GM12878 (cell line): ENCODE data around the gene PPP1R18. TPM values are rescaled to one million over a fixed set of nuclear protein-coding genes. Genes with fewer than 3 reads are reported as not detected.

Experiments
- ATF7 ChIP-seq: fragments of 450-650 bp; IDR thresholded peaks from 2 replicates; pipeline ENCODE4 v1.6.1; 2016; ENCODE audit warnings: low read depth, mild to moderate bottlenecking
- BCL3 ChIP-seq: IDR thresholded peaks from 2 replicates; pipeline ENCODE4 v1.6.1; 2011; ENCODE audit warnings: borderline replicate concordance, low read depth, mild to moderate bottlenecking, moderate library complexity, low read length; ENCODE audit not compliant: insufficient read depth, poor library complexity, severe bottlenecking
- EGR1 ChIP-seq, 2 experiments: IDR thresholded peaks; 1 replicate in 1 of 2; 2 replicates in 1 of 2; pipeline ENCODE4 v1.6.1; 2011 to 2012; ENCODE audit warnings: low read depth in 2 of 2, low read length in 2 of 2, borderline replicate concordance in 1 of 2, mild to moderate bottlenecking in 1 of 2, moderate library complexity in 1 of 2
- IKZF1 ChIP-seq: fragments of 450-650 bp; conservative IDR thresholded peaks from 2 replicates; pipeline ENCODE4 v1.6.1; 2017; ENCODE audit warnings: antibody characterized with exemption, mild to moderate bottlenecking
- MYC ChIP-seq: IDR thresholded peaks from 2 replicates; pipeline ENCODE4 v1.6.1; 2011; ENCODE audit warnings: mild to moderate bottlenecking, low read length, moderate library complexity, inconsistent platforms; ENCODE audit not compliant: insufficient read depth, insufficient replicate concordance, insufficient read length, severe bottlenecking
- NFXL1 ChIP-seq: fragments of 450-650 bp; IDR thresholded peaks from 2 replicates; pipeline ENCODE4 v1.6.1; 2017; ENCODE audit warnings: antibody characterized with exemption, mild to moderate bottlenecking, borderline replicate concordance
- NFYA ChIP-seq: IDR thresholded peaks from 2 replicates; pipeline ENCODE4 v1.6.1; 2011; ENCODE audit warnings: low read depth, mild to moderate bottlenecking, low read length, improper control_type of control experiment, borderline replicate concordance
- POLR2AphosphoS2 ChIP-seq: IDR thresholded peaks from 2 replicates; pipeline ENCODE4 v1.6.1; 2011; ENCODE audit warnings: low read depth, mild to moderate bottlenecking, low read length, improper control_type of control experiment, moderate library complexity
- RBBP5 ChIP-seq: fragments of 200-600 bp; sonication (generic); conservative IDR thresholded peaks from 2 replicates; pipeline ENCODE4 v1.6.1; 2016
- RCOR1 ChIP-seq: conservative IDR thresholded peaks from 2 replicates; pipeline ENCODE4 v1.6.1; 2012; ENCODE audit warnings: low read depth, low read length, improper control_type of control experiment
- SMARCA5 ChIP-seq: fragments of 450-650 bp; IDR thresholded peaks from 2 replicates; pipeline ENCODE4 v1.6.1; 2017; ENCODE audit warnings: mild to moderate bottlenecking
- SPI1 ChIP-seq: IDR thresholded peaks from 2 replicates; pipeline ENCODE4 v1.6.1; 2011; ENCODE audit warnings: low read depth, mild to moderate bottlenecking, low read length, moderate library complexity, borderline replicate concordance; ENCODE audit not compliant: insufficient read depth
- SREBF1 ChIP-seq: IDR thresholded peaks from 2 replicates; pipeline ENCODE4 v1.6.1; 2012; ENCODE audit warnings: mild to moderate bottlenecking, low read length
- TAF1 ChIP-seq: IDR thresholded peaks from 2 replicates; pipeline ENCODE4 v1.6.1; 2011; ENCODE audit warnings: mild to moderate bottlenecking, low read depth, low read length, borderline replicate concordance
- TBL1XR1 ChIP-seq: IDR thresholded peaks from 2 replicates; pipeline ENCODE4 v1.6.1; 2012; ENCODE audit warnings: low read depth, low read length, improper control_type of control experiment
- TCF12 ChIP-seq: IDR thresholded peaks from 2 replicates; pipeline ENCODE4 v1.6.1; 2011; ENCODE audit warnings: low read depth, mild to moderate bottlenecking, low read length
- TCF3 ChIP-seq: IDR thresholded peaks from 2 replicates; pipeline ENCODE4 v1.6.1; 2012; ENCODE audit warnings: low read depth, mild to moderate bottlenecking, low read length, borderline replicate concordance; ENCODE audit not compliant: insufficient read depth
- TCF7 ChIP-seq: IDR thresholded peaks from 2 replicates; pipeline ENCODE4 v1.6.1; 2014; ENCODE audit warnings: antibody characterized with exemption, borderline replicate concordance
- ZZZ3 ChIP-seq: IDR thresholded peaks from 2 replicates; pipeline ENCODE4 v1.6.1; 2011; ENCODE audit warnings: low read depth; ENCODE audit not compliant: control insufficient read depth, insufficient read length
- polyA plus RNA-seq, 11 experiments: library from polyadenylated mRNA; depleted of rRNA in 4 of 11; unstranded in 6 of 11; stranded (reverse) in 5 of 11; fragments of >200 nt; fragmentation: Nextera tagmentation in 4 of 11; fragmentation: Illumina TruSeq in 1 of 11; extraction: Ambion mirVana in 4 of 11; extraction: Trizol in 1 of 11; gene quantifications; 1 replicate in 1 of 11; 2 replicates in 10 of 11; pipeline versions ENCODE4 v1.2.1 to v1.2.3, GENCODE V29; 2011 to 2016; ENCODE audit warnings: inconsistent platforms in 2 of 11, missing spikeins in 2 of 11, low read depth in 1 of 11
- total RNA-seq, 4 experiments: library from RNA; depleted of rRNA in 3 of 4; stranded (reverse); fragments of >200 nt in 3 of 4; fragmentation: Illumina TruSeq in 1 of 4; extraction: Trizol in 1 of 4; gene quantifications; 2 replicates each; pipeline versions ENCODE4 v1.2.1 to v1.2.3, GENCODE V29; 2013 to 2021
- TF ChIP-seq, protein P1 (sequence below): IDR thresholded peaks from 2 replicates; pipeline ENCODE4 v1.6.1; 2012; ENCODE audit warnings: mild to moderate bottlenecking, low read depth, low read length
- TF ChIP-seq, protein P2 (sequence below): IDR thresholded peaks from 2 replicates; pipeline ENCODE4 v1.6.1; 2012; ENCODE audit warnings: low read depth, low read length, improper control_type of control experiment
- TF ChIP-seq, protein P3 (sequence below): fragments of 450-650 bp; conservative IDR thresholded peaks from 2 replicates; pipeline ENCODE4 v1.6.1; 2017; ENCODE audit warnings: mild to moderate bottlenecking, moderate library complexity

The PPP1R18 gene
- total and polyA plus RNA-seq, 10 of the 15 experiments (the other 5 are each of a cell fraction or from before 2014, with no cell fraction given) = 21.0 to 119 (median 52.6) TPM

GRCh38 chr6:30647242-30648116 is 39.0 kb downstream of the PPP1R18 start (continued):
- TF ChIP-seq, protein P1, sequence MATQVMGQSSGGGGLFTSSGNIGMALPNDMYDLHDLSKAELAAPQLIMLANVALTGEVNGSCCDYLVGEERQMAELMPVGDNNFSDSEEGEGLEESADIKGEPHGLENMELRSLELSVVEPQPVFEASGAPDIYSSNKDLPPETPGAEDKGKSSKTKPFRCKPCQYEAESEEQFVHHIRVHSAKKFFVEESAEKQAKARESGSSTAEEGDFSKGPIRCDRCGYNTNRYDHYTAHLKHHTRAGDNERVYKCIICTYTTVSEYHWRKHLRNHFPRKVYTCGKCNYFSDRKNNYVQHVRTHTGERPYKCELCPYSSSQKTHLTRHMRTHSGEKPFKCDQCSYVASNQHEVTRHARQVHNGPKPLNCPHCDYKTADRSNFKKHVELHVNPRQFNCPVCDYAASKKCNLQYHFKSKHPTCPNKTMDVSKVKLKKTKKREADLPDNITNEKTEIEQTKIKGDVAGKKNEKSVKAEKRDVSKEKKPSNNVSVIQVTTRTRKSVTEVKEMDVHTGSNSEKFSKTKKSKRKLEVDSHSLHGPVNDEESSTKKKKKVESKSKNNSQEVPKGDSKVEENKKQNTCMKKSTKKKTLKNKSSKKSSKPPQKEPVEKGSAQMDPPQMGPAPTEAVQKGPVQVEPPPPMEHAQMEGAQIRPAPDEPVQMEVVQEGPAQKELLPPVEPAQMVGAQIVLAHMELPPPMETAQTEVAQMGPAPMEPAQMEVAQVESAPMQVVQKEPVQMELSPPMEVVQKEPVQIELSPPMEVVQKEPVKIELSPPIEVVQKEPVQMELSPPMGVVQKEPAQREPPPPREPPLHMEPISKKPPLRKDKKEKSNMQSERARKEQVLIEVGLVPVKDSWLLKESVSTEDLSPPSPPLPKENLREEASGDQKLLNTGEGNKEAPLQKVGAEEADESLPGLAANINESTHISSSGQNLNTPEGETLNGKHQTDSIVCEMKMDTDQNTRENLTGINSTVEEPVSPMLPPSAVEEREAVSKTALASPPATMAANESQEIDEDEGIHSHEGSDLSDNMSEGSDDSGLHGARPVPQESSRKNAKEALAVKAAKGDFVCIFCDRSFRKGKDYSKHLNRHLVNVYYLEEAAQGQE = no peak
- TF ChIP-seq TCF7 (no peak), SPI1 (no peak), SREBF1 (no peak), MYC (peak; percentile 68), ATF7 (no peak), SMARCA5 (0 out of 2 replicates have a peak, but pooled peaks have one; percentile 80), NFYA (no peak), IKZF1 (peak; percentile 70), BCL3 (no peak), TCF3 (0 out of 2 replicates have a peak, but pooled peaks have one; percentile 7), TBL1XR1 (no peak), RCOR1 (no peak), NFXL1 (no peak), POLR2AphosphoS2 (no peak; the same call in 1 of the 2 replicates), EGR1 (IDR thresholded peaks at IDR 0.05; ENCODE audit: borderline replicate concordance in 1 of 2, low read depth in 2 of 2, low read length in 2 of 2) (peak in 1 of 2 experiments; percentile 42; a peak in 2 of 3 replicates), RBBP5 (no peak), TAF1 (no peak), TCF12 (0 out of 2 replicates have a peak, but pooled peaks have one; percentile 6), ZZZ3 (no peak)
- TF ChIP-seq, protein P2, sequence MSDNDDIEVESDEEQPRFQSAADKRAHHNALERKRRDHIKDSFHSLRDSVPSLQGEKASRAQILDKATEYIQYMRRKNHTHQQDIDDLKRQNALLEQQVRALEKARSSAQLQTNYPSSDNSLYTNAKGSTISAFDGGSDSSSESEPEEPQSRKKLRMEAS = 0 out of 2 replicates have a peak, but pooled peaks have one; percentile 16
- TF ChIP-seq, protein P3, sequence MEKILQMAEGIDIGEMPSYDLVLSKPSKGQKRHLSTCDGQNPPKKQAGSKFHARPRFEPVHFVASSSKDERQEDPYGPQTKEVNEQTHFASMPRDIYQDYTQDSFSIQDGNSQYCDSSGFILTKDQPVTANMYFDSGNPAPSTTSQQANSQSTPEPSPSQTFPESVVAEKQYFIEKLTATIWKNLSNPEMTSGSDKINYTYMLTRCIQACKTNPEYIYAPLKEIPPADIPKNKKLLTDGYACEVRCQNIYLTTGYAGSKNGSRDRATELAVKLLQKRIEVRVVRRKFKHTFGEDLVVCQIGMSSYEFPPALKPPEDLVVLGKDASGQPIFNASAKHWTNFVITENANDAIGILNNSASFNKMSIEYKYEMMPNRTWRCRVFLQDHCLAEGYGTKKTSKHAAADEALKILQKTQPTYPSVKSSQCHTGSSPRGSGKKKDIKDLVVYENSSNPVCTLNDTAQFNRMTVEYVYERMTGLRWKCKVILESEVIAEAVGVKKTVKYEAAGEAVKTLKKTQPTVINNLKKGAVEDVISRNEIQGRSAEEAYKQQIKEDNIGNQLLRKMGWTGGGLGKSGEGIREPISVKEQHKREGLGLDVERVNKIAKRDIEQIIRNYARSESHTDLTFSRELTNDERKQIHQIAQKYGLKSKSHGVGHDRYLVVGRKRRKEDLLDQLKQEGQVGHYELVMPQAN = peak; percentile 76
